IPS-15b (cell line): ENCODE results near the gene ICE1.

Experiments used
- H3K27me3 ChIP-seq: one replicate; pipeline ENCODE4 v1.6.1; 2013; ENCODE audit warnings: low read length; ENCODE audit not compliant: control insufficient read depth, insufficient read depth
- H3K36me3 ChIP-seq: one replicate; pipeline ENCODE4 v1.6.1; 2013; ENCODE audit warnings: low read length; ENCODE audit not compliant: control insufficient read depth, insufficient read depth
- H3K4me1 ChIP-seq: one replicate; pipeline ENCODE4 v1.6.1; 2013; ENCODE audit warnings: mild to moderate bottlenecking, low read length; ENCODE audit not compliant: control insufficient read depth, insufficient read depth
- H3K4me3 ChIP-seq: one replicate; pipeline ENCODE4 v1.5.1; 2013; ENCODE audit warnings: low read depth, low read length
- H3K9ac ChIP-seq: one replicate; pipeline ENCODE4 v1.6.1; 2013; ENCODE audit warnings: low read depth, mild to moderate bottlenecking, low read length
- H3K9me3 ChIP-seq: one replicate; pipeline ENCODE4 v1.6.1; 2013; ENCODE audit warnings: mild to moderate bottlenecking, low read length; ENCODE audit not compliant: control insufficient read depth, insufficient read depth

The ICE1 gene

DNA sequence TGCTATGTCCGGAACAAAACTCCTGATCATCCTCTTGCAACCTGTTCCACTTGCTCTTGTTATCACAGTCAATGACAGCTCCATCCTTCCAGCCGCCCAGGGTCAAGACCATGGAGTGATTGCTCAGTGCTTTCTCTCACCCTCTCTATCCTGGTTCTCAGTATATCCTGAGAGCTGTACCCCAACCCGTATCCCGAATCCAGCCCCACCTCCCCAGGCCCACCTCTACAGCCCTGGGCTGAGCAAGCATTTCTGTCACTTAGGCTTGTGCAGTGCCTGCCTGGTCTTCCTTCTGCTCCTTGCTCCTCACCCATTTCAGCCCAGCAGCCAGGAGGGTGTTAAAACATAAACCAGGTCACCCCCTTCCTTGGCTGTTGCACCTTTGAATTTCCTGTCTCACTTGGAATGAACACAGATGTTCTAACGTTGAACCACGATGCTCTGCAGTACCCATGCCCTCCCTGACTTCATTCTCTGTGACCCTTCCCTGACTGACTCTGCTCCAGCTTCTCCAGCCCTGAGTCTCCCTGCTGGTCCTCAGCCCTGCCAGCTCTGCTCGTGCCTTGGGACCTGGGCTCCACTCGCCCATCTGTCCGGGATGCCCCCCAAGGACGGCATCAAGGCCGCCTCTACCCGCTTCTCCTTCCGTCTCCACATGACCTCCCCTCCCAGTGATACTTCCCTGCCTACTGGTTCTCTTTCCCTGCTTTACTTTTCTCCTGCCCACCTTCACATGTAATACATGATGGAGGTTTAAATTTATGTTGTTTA lies 110.0 kb downstream of the ICE1 start:
- no peaks in the 10 kb centered on the region for H3K4me1 ChIP-seq
- no peaks in the 10 kb centered on the region for H3K36me3 ChIP-seq
- no peak overlapping the region for H3K4me3 ChIP-seq
- H3K9me3 ChIP-seq: no peaks in the 10 kb centered on the region
- no peaks in the 10 kb centered on the region for H3K27me3 ChIP-seq
- no peak overlapping the region for H3K9ac ChIP-seq

DNA sequence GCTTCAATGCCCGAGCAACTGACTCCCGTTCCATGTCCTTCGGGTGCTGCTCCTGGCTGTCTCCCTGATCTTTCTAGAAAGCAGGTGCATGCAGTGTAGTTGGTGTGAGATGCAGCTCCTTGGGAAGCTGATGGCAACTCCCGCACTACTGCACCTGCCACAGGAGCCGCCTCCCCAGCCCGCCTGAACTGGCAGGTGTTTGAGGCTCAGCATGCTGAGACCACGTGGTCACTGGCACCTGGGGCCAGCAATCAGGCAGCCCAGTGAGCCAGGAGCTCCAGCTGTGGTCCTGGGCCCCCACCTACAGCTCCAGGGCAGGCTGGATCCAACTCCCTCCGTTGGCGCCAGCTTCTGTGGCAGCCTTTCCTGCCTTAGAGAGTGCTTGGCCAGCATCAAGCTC lies 111.5 kb downstream of the ICE1 start:
- H3K36me3 ChIP-seq: no peaks in the 10 kb centered on the region
- H3K9ac ChIP-seq: no peak overlapping the region
- no peaks in the 10 kb centered on the region for H3K27me3 ChIP-seq
- no peaks in the 10 kb centered on the region for H3K4me1 ChIP-seq
- H3K4me3 ChIP-seq: no peak overlapping the region
- H3K9me3 ChIP-seq: no peaks in the 10 kb centered on the region

DNA sequence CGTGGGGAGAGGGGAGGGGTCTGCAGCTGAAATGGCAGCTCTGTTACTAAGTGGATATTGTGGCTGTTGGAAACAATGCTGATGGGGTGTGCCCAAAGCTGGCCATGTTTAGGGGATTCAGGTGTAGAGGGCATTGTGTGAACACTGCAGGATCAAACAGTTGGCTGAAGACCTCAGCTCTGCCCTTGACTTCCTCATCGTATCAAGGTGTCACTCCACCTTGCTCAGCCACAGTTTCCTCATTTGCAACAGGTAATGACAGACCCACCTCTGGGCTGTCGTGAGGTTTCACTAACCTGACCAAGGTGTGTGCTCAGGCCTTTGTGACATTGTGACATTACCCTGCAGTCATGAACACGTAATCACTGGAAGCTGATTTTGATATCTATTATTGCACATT lies 111.9 kb downstream of the ICE1 start:
- Histone ChIP-seq H3K9me3 (no peaks in the 10 kb centered on the region), H3K36me3 (no peaks in the 10 kb centered on the region), H3K27me3 (no peaks in the 10 kb centered on the region)

DNA sequence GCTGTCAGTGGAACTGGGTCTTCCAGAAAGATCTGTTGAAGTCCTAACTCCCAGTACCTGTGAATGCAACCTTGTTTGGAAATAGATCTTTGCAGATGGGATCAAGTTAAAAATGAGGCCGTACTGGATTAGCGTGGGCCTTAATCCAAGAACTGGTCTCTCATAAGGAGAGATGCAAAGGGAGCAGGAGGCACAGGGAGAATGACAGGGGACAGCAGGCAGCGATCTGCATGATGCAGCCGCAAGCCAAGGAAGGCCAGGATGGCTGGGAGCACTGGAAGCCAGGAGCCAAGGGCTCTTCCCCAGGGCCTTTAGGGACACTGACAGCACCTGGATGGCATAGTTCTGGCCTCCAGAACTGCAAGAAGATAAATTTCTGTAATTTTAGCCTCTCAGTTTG lies 114.4 kb downstream of the ICE1 start:
- H3K36me3 ChIP-seq: no peaks in the 10 kb centered on the region
- H3K4me3 ChIP-seq: no peak overlapping the region
- H3K9ac ChIP-seq: no peak overlapping the region
- H3K9me3 ChIP-seq: no peaks in the 10 kb centered on the region
- peaks cover 3% of the 10 kb centered on the region for H3K4me1 ChIP-seq
- no peaks in the 10 kb centered on the region for H3K27me3 ChIP-seq

More for the DNA sequence above, 111.9 kb downstream of the ICE1 start:
- Histone ChIP-seq H3K4me3 (no peak overlapping the region), H3K4me1 (no peaks in the 10 kb centered on the region), H3K9ac (no peak overlapping the region)

DNA sequence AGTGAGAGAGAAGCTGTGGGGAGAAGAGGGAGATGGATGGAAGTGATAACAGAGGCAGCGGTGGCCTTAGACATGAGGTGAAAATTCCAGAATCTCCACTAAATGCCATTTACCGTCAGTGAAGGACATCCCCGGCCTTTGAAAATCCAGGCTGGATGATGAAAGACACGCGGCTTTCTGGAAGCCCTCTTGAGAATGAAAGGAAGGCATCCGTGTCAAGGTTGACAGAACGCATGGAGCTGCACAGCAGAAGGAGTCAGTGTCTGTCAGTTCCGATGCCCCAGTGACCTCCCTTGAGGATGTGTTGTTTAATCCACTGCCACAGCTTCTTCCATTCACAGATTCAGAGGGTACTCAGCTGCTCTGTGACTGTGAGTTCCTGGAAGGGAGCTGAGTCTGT lies 114.9 kb downstream of the ICE1 start:
- Histone ChIP-seq H3K9me3 (no peaks in the 10 kb centered on the region), H3K4me3 (no peak overlapping the region), H3K4me1 (peaks cover 3% of the 10 kb centered on the region), H3K9ac (no peak overlapping the region), H3K36me3 (no peaks in the 10 kb centered on the region), H3K27me3 (no peaks in the 10 kb centered on the region)

DNA sequence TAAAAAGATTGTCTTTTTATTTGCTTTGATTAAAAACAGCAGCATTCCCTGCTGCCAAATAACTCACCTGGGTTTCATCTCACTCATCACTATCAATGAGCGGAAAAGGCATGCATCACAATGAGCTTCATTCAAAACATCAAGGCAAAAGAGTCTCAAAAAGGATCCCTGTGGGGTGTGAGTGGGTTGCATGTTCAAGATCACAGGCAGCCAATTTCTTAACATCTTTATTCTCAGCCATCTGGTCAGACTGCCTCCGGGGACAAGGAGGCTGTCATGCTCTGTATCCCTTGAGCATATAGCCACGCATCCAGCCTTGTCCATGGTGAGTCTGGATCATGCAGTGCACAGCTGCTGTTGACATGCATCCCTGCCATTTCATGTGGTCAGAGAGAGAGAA lies 117.1 kb downstream of the ICE1 start:
- no peaks in the 10 kb centered on the region for H3K9me3 ChIP-seq
- H3K4me1 ChIP-seq: peaks cover 3% of the 10 kb centered on the region
- no peak overlapping the region for H3K4me3 ChIP-seq
- no peaks in the 10 kb centered on the region for H3K36me3 ChIP-seq
- no peak overlapping the region for H3K9ac ChIP-seq
- H3K27me3 ChIP-seq: no peaks in the 10 kb centered on the region
